ENCODE measurements around the gene DGKQ. TPM values are rescaled to one million over a fixed set of nuclear protein-coding genes. Genes with fewer than 3 reads are reported as not detected.

The DGKQ gene
- total RNA-seq, 1 donor from 2014 or later = 15.0 TPM

GRCh38 chr4:1011666-1012033 is 38.3 kb upstream of the DGKQ start:
- Mint-ChIP-seq H3K27me3 (ENCODE audit: low read depth) (peaks cover 35% of the 10 kb centered on the region), H3K4me3 (no peak overlapping the region), H3K9me3 (no peaks in the 10 kb centered on the region), H3K36me3 (ENCODE audit: low read depth) (peaks cover 3% of the 10 kb centered on the region), H3K27ac (ENCODE audit: unreplicated experiment) (no peak overlapping the region), H3K4me1 (peaks cover 16% of the 10 kb centered on the region)
- TF ChIP-seq CTCF (conservative IDR thresholded peaks at IDR 0.05) = no peak
- no peak for DNase-seq (ENCODE audit: low read depth, low spot score)

GRCh38 chr4:1011022-1011665 is 37.8 kb upstream of the DGKQ start, which contains the start of gene FGFRL1:
Gene FGFRL1 (plus strand): TSS chr4:1011626. CDS start chr4:1012486, 860 bp downstream.
- H3K36me3 Mint-ChIP-seq (ENCODE audit: low read depth) = peaks cover 3% of the 10 kb centered on the region
- no peak within 1 kb of the TSS for H3K27ac Mint-ChIP-seq (ENCODE audit: unreplicated experiment)
- peak within 1 kb of the TSS; percentile 84 for H3K4me3 Mint-ChIP-seq
- no peaks in the 10 kb centered on the region for H3K9me3 Mint-ChIP-seq
- peaks cover 40% of the 10 kb centered on the region for H3K27me3 Mint-ChIP-seq (ENCODE audit: low read depth)
- H3K4me1 Mint-ChIP-seq = peaks cover 16% of the 10 kb centered on the region
- no peak for TF ChIP-seq CTCF (conservative IDR thresholded peaks at IDR 0.05)
- peak; percentile 88 for DNase-seq (ENCODE audit: low read depth, low spot score)

- Mint-ChIP-seq H3K4me3 (peak overlapping the region; percentile 84), H3K9me3 (no peaks in the 10 kb centered on the region), H3K27me3 (ENCODE audit: low read depth) (peaks cover 46% of the 10 kb centered on the region), H3K4me1 (peaks cover 16% of the 10 kb centered on the region), H3K27ac (ENCODE audit: unreplicated experiment) (no peak overlapping the region), H3K36me3 (ENCODE audit: low read depth) (peaks cover 3% of the 10 kb centered on the region)
- TF ChIP-seq CTCF (conservative IDR thresholded peaks at IDR 0.05) = peak; percentile 14
- DNase-seq (ENCODE audit: low read depth, low spot score) = no peak
These were observed 37.1 kb upstream of the DGKQ start for GRCh38 chr4:1010395-1011021.

- Mint-ChIP-seq H3K27me3 (ENCODE audit: low read depth) (peaks cover 50% of the 10 kb centered on the region), H3K4me3 (no peak overlapping the region), H3K9me3 (no peaks in the 10 kb centered on the region), H3K4me1 (peaks cover 16% of the 10 kb centered on the region), H3K36me3 (ENCODE audit: low read depth) (peaks cover 3% of the 10 kb centered on the region), H3K27ac (ENCODE audit: unreplicated experiment) (no peak overlapping the region)
- DNase-seq (ENCODE audit: low read depth, low spot score) = peak; percentile 54
- TF ChIP-seq CTCF (conservative IDR thresholded peaks at IDR 0.05) = peak; percentile 45
These were observed 36.4 kb upstream of the DGKQ start for GRCh38 chr4:1009542-1010394.

GRCh38 chr4:1008840-1009541 is 35.6 kb upstream of the DGKQ start:
- TF ChIP-seq CTCF (conservative IDR thresholded peaks at IDR 0.05) = no peak
- Mint-ChIP-seq H3K4me3 (peak overlapping the region; percentile 64), H3K9me3 (no peaks in the 10 kb centered on the region), H3K27ac (ENCODE audit: unreplicated experiment) (no peak overlapping the region), H3K27me3 (ENCODE audit: low read depth) (peaks cover 58% of the 10 kb centered on the region), H3K4me1 (peaks cover 12% of the 10 kb centered on the region), H3K36me3 (ENCODE audit: low read depth) (peaks cover 3% of the 10 kb centered on the region)
- DNase-seq (ENCODE audit: low read depth, low spot score) = no peak
